K562 (cell line): ENCODE results near the gene HCST. TPM values are rescaled to one million over a fixed set of nuclear protein-coding genes. Genes with fewer than 3 reads are reported as not detected.
A peak's percentile ranks its signal among the peaks of the same experiment; 100 is the strongest.

Experiments
- ARNT ChIP-seq, 2 experiments: fragments of 450-650 bp; IDR thresholded peaks; 2 replicates each; pipeline ENCODE4 v1.6.1; 2016; ENCODE audit warnings: mild to moderate bottlenecking in 1 of 2
- BCL6 ChIP-seq: fragments of 250-450 bp; sonication (Bioruptor Pico); IDR thresholded peaks from 2 replicates; pipeline ENCODE4 v1.4.0; 2020
- CREM ChIP-seq: IDR thresholded peaks from 2 replicates; pipeline ENCODE4 v1.6.1; 2014; ENCODE audit warnings: antibody characterized with exemption, low read depth
- CTBP1 ChIP-seq: fragments of 450-650 bp; IDR thresholded peaks from 2 replicates; pipeline ENCODE4 v1.6.1; 2016; ENCODE audit warnings: borderline replicate concordance
- CXXC5 ChIP-seq: fragments of 250-450 bp; sonication (Bioruptor Pico); IDR thresholded peaks from 2 replicates; pipeline ENCODE4 v1.8.0; 2022; ENCODE audit warnings: inconsistent platforms, mild to moderate bottlenecking, moderate library complexity
- EP400 ChIP-seq: fragments of 450-650 bp; IDR thresholded peaks from 2 replicates; pipeline ENCODE4 v1.6.1; 2017; ENCODE audit warnings: antibody characterized with exemption, mild to moderate bottlenecking, moderate library complexity
- ETV5 ChIP-seq: sonication (generic); formaldehyde crosslinking; IDR thresholded peaks from 2 replicates; pipeline ENCODE4 v1.4.0; 2020; ENCODE audit warnings: low read depth, mild to moderate bottlenecking, missing genetic modification reagents
- FIP1L1 ChIP-seq: fragments of 200-400 bp; formaldehyde crosslinking; IDR thresholded peaks from 2 replicates; pipeline ENCODE4 v1.6.1; 2018; ENCODE audit warnings: mild to moderate bottlenecking, low read depth, low read length; ENCODE audit not compliant: poor library complexity, severe bottlenecking
- FOXK2 ChIP-seq, 2 experiments: fragments of 450-650 bp; IDR thresholded peaks in 1 of 2; conservative IDR thresholded peaks in 1 of 2; 2 replicates each; pipeline ENCODE4 v1.6.1; 2016; ENCODE audit warnings: low read depth in 2 of 2, mild to moderate bottlenecking in 1 of 2
- KLF13 ChIP-seq: fragments of 450-650 bp; IDR thresholded peaks from 2 replicates; pipeline ENCODE4 v1.6.1; 2016; ENCODE audit warnings: missing genetic modification characterization, low read depth, mild to moderate bottlenecking, missing compliant biosample characterization, moderate library complexity, borderline replicate concordance
- NFIC ChIP-seq: fragments of 450-650 bp; IDR thresholded peaks from 2 replicates; pipeline ENCODE4 v1.6.1; 2017; ENCODE audit warnings: mild to moderate bottlenecking, inconsistent platforms
- POLR2G ChIP-seq: fragments of 200-400 bp; formaldehyde crosslinking; IDR thresholded peaks from 2 replicates; pipeline ENCODE4 v1.6.1; 2017; ENCODE audit warnings: low read depth, mild to moderate bottlenecking, antibody characterized with exemption, low read length, moderate library complexity
- POLR3G ChIP-seq: IDR thresholded peaks from 2 replicates; pipeline ENCODE4 v1.6.1; 2011; ENCODE audit not compliant: insufficient read length, insufficient replicate concordance; ENCODE audit errors: extremely low read depth
- PTRF ChIP-seq: fragments of 450-650 bp; IDR thresholded peaks from 2 replicates; pipeline ENCODE4 v1.6.1; 2016; ENCODE audit warnings: mild to moderate bottlenecking, missing genetic modification characterization, missing compliant biosample characterization
- RAD21 ChIP-seq, 2 experiments: fragments of 250-450 bp in 1 of 2; fragments of 450-650 bp in 1 of 2; sonication (Bioruptor Pico) in 1 of 2; formaldehyde crosslinking in 1 of 2; IDR thresholded peaks in 1 of 2; conservative IDR thresholded peaks in 1 of 2; 2 replicates each; pipeline versions ENCODE4 v1.4.0 to v1.8.0; 2020 to 2022; ENCODE audit warnings: mild to moderate bottlenecking in 2 of 2, moderate library complexity in 1 of 2
- SRF ChIP-seq, 2 experiments: fragments of 250-450, 450-650 bp in 1 of 2; sonication (Bioruptor Pico) in 1 of 2; sonication (generic) in 1 of 2; formaldehyde crosslinking; IDR thresholded peaks; 2 replicates each; pipeline versions ENCODE4 v1.5.0 to v1.5.1; 2020 to 2022; ENCODE audit warnings: mild to moderate bottlenecking in 1 of 2, missing genetic modification reagents in 1 of 2
- TEAD1 ChIP-seq, 2 experiments: fragments of 450-650 bp in 1 of 2; sonication (generic) in 1 of 2; formaldehyde crosslinking; IDR thresholded peaks; 2 replicates each; pipeline versions ENCODE4 v1.4.0 to v1.8.0; 2020 to 2022; ENCODE audit warnings: mild to moderate bottlenecking in 2 of 2, missing genetic modification reagents in 1 of 2
- ZFP30 ChIP-seq: fragments of 250-450 bp; sonication (Bioruptor Pico); IDR thresholded peaks from 2 replicates; pipeline ENCODE4 v1.8.0; 2022; ENCODE audit warnings: moderate library complexity, mild to moderate bottlenecking, inconsistent platforms, borderline replicate concordance
- polyA plus RNA-seq, 8 experiments: library from polyadenylated mRNA; depleted of rRNA in 4 of 8; stranded (reverse) in 5 of 8; unstranded in 3 of 8; fragments of >200 nt; fragmentation: Nextera tagmentation in 2 of 8; fragmentation: Illumina TruSeq in 1 of 8; extraction: Ambion mirVana in 2 of 8; extraction: Trizol in 1 of 8; gene quantifications; 2 replicates each; pipeline versions ENCODE4 v1.2.1 to v1.2.3, GENCODE V29; 2011 to 2014; ENCODE audit warnings: inconsistent platforms in 1 of 8, missing spikeins in 1 of 8
- total RNA-seq, 7 experiments: library from RNA; depleted of rRNA in 6 of 7; stranded (reverse); fragments of >200 nt in 6 of 7; fragmentation: Illumina TruSeq in 2 of 7; extraction: Trizol in 2 of 7; gene quantifications; 2 replicates each; pipeline versions ENCODE4 v1.2.1 to v1.2.3, GENCODE V29; 2011 to 2021; ENCODE audit warnings: low replicate concordance in 1 of 7
- TF ChIP-seq, protein P1 (sequence below): fragments of 200-800 bp; sonication (Bioruptor generic); IDR thresholded peaks from 2 replicates; pipeline ENCODE4 v1.6.1; 2017; ENCODE audit warnings: missing genetic modification characterization, missing compliant biosample characterization
- TF ChIP-seq, protein P2 (sequence below): fragments of 150-350 bp; conservative IDR thresholded peaks from 2 replicates; pipeline ENCODE4 v1.6.1; 2014; ENCODE audit warnings: low read length
- TF ChIP-seq, protein P3 (sequence below), 3 experiments: IDR thresholded peaks in 2 of 3; conservative IDR thresholded peaks in 1 of 3; 2 replicates each; pipeline ENCODE4 v1.5.1; 2011 to 2012; ENCODE audit warnings: low read length in 3 of 3, mild to moderate bottlenecking in 3 of 3, control low read depth in 2 of 3, improper control_type of control experiment in 1 of 3, inconsistent platforms in 1 of 3, low read depth in 1 of 3, mixed read lengths in 1 of 3, moderate library complexity in 1 of 3; ENCODE audit not compliant: insufficient read depth in 2 of 3

HCST gene
- total and polyA plus RNA-seq, 9 of the 15 experiments (the other 6 are each of a cell fraction or from before 2014, with no cell fraction given), result 0.29 to 1.9 (median 0.95) TPM; not detected in 2

DNA sequence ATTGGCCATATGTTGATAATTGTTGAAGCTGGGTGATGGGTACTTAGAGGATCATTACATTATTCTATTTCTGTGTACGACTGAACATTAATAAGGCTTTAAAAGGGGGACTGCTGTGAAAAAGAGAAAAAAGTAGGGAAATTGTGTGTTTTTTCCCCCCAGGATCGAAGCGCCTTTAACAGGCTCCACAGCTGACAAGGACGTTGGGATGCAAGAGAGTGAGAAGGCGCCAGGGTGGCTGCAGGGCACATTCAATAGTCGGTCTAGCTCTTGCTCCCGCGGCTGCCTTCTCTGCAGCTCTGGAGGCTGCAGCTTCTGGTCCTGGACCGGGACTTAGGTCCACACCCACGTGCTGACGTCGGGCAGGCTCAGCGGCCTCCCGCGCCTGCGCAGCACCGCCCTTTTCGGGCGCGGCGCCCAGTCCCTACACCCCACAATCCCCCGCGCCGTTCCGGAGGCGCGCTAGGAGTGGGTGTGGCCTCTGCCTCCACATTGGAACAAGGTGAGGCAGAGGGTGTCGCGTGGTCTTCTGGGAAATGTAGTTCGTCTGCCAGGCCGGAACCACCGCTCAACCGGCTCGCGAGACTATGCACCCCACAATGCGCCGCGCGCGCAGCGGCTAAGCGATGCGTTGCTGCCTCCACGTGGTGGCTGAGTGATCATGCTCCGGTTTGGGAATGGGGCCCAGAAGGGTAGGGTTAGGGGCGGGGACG, 29.0 kb downstream of the HCST start (continued):
- TF ChIP-seq BCL6 (CRISPR knock-in tag) (no peak), POLR2G (peak; percentile 82), POLR3G (no peak), TEAD1 (CRISPR knock-in tag; IDR thresholded peaks at IDR 0.05) (0 out of 4 replicates have a peak, but pooled peaks of 1 of the 2 experiments have one; percentile 28), CXXC5 (CRISPR knock-in tag) (peak; percentile 74), CTBP1 (peak; percentile 81), RAD21 (CRISPR knock-in tag; conservative IDR thresholded peaks at IDR 0.05 in 1 of 2, IDR thresholded peaks at IDR 0.05 in 1 of 2) (peak; percentile 100), ETV5 (CRISPR knock-in tag) (peak; percentile 89; the same call in 1 of the 2 replicates), KLF13 (tag) (peak; percentile 92; the same call in 1 of the 2 replicates), ARNT (IDR thresholded peaks at IDR 0.05) (peak in 1 of 2 experiments; percentile 85; a peak in 2 of 4 replicates), FOXK2 (conservative IDR thresholded peaks at IDR 0.05 in 1 of 2, IDR thresholded peaks at IDR 0.05 in 1 of 2; ENCODE audit: low read depth in 2 of 2) (peak; percentile 76 to 86), CREM (peak; percentile 87; the same call in 1 of the 2 replicates), NFIC (peak; percentile 91), FIP1L1 (peak; percentile 54), PTRF (no peak), EP400 (peak; percentile 31; the same call in 1 of the 2 replicates), ZFP30 (no peak), SRF (CRISPR knock-in tag; IDR thresholded peaks at IDR 0.05) (peak in 1 of 2 experiments; percentile 84; a peak in 2 of 4 replicates)
- TF ChIP-seq, protein P1, sequence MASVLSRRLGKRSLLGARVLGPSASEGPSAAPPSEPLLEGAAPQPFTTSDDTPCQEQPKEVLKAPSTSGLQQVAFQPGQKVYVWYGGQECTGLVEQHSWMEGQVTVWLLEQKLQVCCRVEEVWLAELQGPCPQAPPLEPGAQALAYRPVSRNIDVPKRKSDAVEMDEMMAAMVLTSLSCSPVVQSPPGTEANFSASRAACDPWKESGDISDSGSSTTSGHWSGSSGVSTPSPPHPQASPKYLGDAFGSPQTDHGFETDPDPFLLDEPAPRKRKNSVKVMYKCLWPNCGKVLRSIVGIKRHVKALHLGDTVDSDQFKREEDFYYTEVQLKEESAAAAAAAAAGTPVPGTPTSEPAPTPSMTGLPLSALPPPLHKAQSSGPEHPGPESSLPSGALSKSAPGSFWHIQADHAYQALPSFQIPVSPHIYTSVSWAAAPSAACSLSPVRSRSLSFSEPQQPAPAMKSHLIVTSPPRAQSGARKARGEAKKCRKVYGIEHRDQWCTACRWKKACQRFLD (CRISPR knock-in tag), result peak; percentile 73; the same call in 1 of the 2 replicates
- TF ChIP-seq, protein P2, sequence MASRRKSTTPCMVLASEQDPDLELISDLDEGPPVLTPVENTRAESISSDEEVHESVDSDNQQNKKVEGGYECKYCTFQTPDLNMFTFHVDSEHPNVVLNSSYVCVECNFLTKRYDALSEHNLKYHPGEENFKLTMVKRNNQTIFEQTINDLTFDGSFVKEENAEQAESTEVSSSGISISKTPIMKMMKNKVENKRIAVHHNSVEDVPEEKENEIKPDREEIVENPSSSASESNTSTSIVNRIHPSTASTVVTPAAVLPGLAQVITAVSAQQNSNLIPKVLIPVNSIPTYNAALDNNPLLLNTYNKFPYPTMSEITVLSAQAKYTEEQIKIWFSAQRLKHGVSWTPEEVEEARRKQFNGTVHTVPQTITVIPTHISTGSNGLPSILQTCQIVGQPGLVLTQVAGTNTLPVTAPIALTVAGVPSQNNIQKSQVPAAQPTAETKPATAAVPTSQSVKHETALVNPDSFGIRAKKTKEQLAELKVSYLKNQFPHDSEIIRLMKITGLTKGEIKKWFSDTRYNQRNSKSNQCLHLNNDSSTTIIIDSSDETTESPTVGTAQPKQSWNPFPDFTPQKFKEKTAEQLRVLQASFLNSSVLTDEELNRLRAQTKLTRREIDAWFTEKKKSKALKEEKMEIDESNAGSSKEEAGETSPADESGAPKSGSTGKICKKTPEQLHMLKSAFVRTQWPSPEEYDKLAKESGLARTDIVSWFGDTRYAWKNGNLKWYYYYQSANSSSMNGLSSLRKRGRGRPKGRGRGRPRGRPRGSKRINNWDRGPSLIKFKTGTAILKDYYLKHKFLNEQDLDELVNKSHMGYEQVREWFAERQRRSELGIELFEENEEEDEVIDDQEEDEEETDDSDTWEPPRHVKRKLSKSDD, result 0 out of 2 replicates have a peak, but pooled peaks have one; percentile 65
- TF ChIP-seq, protein P3, sequence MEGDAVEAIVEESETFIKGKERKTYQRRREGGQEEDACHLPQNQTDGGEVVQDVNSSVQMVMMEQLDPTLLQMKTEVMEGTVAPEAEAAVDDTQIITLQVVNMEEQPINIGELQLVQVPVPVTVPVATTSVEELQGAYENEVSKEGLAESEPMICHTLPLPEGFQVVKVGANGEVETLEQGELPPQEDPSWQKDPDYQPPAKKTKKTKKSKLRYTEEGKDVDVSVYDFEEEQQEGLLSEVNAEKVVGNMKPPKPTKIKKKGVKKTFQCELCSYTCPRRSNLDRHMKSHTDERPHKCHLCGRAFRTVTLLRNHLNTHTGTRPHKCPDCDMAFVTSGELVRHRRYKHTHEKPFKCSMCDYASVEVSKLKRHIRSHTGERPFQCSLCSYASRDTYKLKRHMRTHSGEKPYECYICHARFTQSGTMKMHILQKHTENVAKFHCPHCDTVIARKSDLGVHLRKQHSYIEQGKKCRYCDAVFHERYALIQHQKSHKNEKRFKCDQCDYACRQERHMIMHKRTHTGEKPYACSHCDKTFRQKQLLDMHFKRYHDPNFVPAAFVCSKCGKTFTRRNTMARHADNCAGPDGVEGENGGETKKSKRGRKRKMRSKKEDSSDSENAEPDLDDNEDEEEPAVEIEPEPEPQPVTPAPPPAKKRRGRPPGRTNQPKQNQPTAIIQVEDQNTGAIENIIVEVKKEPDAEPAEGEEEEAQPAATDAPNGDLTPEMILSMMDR (IDR thresholded peaks at IDR 0.05 in 2 of 3, conservative IDR thresholded peaks at IDR 0.05 in 1 of 3; ENCODE audit: insufficient read depth in 2 of 3, low read depth in 1 of 3, low read length in 3 of 3), result peak; percentile 95 to 98 (median 97)
